ENCODE data around the gene CACNB2. TPM values are rescaled to one million over a fixed set of nuclear protein-coding genes. Genes with fewer than 3 reads are reported as not detected.

The CACNB2 gene
- total RNA-seq (2021; ENCODE audit: unreplicated experiment): not detected
- polyA plus RNA-seq (2012; ENCODE audit: insufficient read length): 0.25 TPM
- percentile 3 among the genes with signal in this experiment for Bru-seq, nascent RNA
- percentile 5 among the genes with signal in this experiment for BruChase-seq, experiment 1, labeled RNA remaining after a 2-hour chase
- percentile 8 among the genes with signal in this experiment for BruChase-seq, experiment 2, labeled RNA remaining after a 6-hour chase
- long read RNA-seq: 0 reads

GRCh38 chr10:18140149-18140956 is at the start of gene CACNB2:
TSS of gene CACNB2 (plus strand) at chr10:18140424.
- no peak for ATAC-seq
- intact Hi-C loops (cut with micrococcal nuclease; ENCODE audit: unreplicated experiment) (no loop called here), in situ Hi-C loops (cut with HindIII; ENCODE audit: low pct_unique_long_range_greater_than_20kb, low sequenced_read_pairs) (no loop called here)
- Histone ChIP-seq H3K27ac (ENCODE audit: low read length) (no peak within 1 kb of the TSS), H3K36me3 (ENCODE audit: control insufficient read depth, insufficient read depth, low read length) (no peaks in the 10 kb centered on the region), H3K27me3 (ENCODE audit: control insufficient read depth, insufficient read depth, low read length) (no peaks in the 10 kb centered on the region), H3K9me3 (ENCODE audit: control insufficient read depth, insufficient read depth, low read depth, low read length) (no peaks in the 10 kb centered on the region), H3K4me1 (ENCODE audit: control insufficient read depth, insufficient read depth, low read length) (no peaks in the 10 kb centered on the region), H3K4me3 (ENCODE audit: low read depth in 2 of 2, low read length in 2 of 2) (peak within 1 kb of the TSS in 1 of 2 experiments; percentile 22; a peak in 1 of 4 replicates)
- DNase-seq (ENCODE audit: low read depth, low spot score): no peak
- POLR2A ChIA-PET: no interaction called here
- no TSS peak for BruUV-seq (replicated peaks)
- TF ChIP-seq CTCF (IDR thresholded peaks at IDR 0.05): no peak
- no peak for TF ChIP-seq POLR2AphosphoS5 (IDR thresholded peaks at IDR 0.05; ENCODE audit: low read depth, low read length)
- TF ChIP-seq REST (IDR thresholded peaks at IDR 0.05; ENCODE audit: insufficient read depth in 1 of 2, low read depth in 2 of 2, low read length in 1 of 2): no peak
- no peak for TF ChIP-seq TCF7L2 (IDR thresholded peaks at IDR 0.05; ENCODE audit: low read depth, low read length)
- TF ChIP-seq SIN3A (IDR thresholded peaks at IDR 0.05; ENCODE audit: borderline replicate concordance, insufficient read depth, low read depth, low read length): no peak
- CTCF ChIA-PET: no interaction called here

- DNase-seq (ENCODE audit: low read depth, low spot score) (no peak), ATAC-seq (no peak)
- Histone ChIP-seq H3K4me1 (ENCODE audit: control insufficient read depth, insufficient read depth, low read length) (no peaks in the 10 kb centered on the region), H3K27ac (ENCODE audit: low read length) (no peak overlapping the region), H3K4me3 (ENCODE audit: low read depth in 2 of 2, low read length in 2 of 2) (no peak overlapping the region), H3K27me3 (ENCODE audit: control insufficient read depth, insufficient read depth, low read length) (no peaks in the 10 kb centered on the region), H3K36me3 (ENCODE audit: control insufficient read depth, insufficient read depth, low read length) (no peaks in the 10 kb centered on the region), H3K9me3 (ENCODE audit: control insufficient read depth, insufficient read depth, low read depth, low read length) (no peaks in the 10 kb centered on the region)
- intact Hi-C loops (cut with micrococcal nuclease; ENCODE audit: unreplicated experiment) (no loop called here), in situ Hi-C loops (cut with HindIII; ENCODE audit: low pct_unique_long_range_greater_than_20kb, low sequenced_read_pairs) (no loop called here)
- TF ChIP-seq SIN3A (IDR thresholded peaks at IDR 0.05; ENCODE audit: borderline replicate concordance, insufficient read depth, low read depth, low read length) (no peak), POLR2AphosphoS5 (IDR thresholded peaks at IDR 0.05; ENCODE audit: low read depth, low read length) (no peak), REST (IDR thresholded peaks at IDR 0.05; ENCODE audit: insufficient read depth in 1 of 2, low read depth in 2 of 2, low read length in 1 of 2) (no peak), TCF7L2 (IDR thresholded peaks at IDR 0.05; ENCODE audit: low read depth, low read length) (no peak)
- ChIA-PET CTCF (no interaction called here), POLR2A (no interaction called here)
- no TSS peak for BruUV-seq (replicated peaks)
Observed at GRCh38 chr10:18094332-18094731, 45.9 kb upstream of the CACNB2 start.

All from Panc1 (cell line).